ENCODE results near the gene TLR1. TPM values are rescaled to one million over a fixed set of nuclear protein-coding genes. Genes with fewer than 3 reads are reported as not detected.
"Not testable (repeated sequence)": the region's sequence is repeated elsewhere in the genome, so short reads cannot be mapped to it uniquely, and the experiment has no call there.

The TLR1 gene
- total RNA-seq, 2 experiments from 2014 or later: 14.9 to 17.2 TPM

- POLR2A ChIA-PET: no interaction called here
These were observed 24.8 kb downstream of the TLR1 start for GRCh38 chr4:38779790-38780189.

GRCh38 chr4:38777925-38778324, 26.7 kb downstream of the TLR1 start:
- H3K27ac Mint-ChIP-seq; DNase-seq; POLR2A ChIA-PET; H3K9me3 Mint-ChIP-seq; ATAC-seq (ENCODE audit: low read depth); H3K36me3 Mint-ChIP-seq; H3K4me1 Mint-ChIP-seq; H3K4me3 Mint-ChIP-seq; H3K27me3 Mint-ChIP-seq: not testable (repeated sequence)

More at GRCh38 chr4:38779790-38780189, 24.8 kb downstream of the TLR1 start:
- peaks cover 2% of the 10 kb centered on the region for H3K9me3 Mint-ChIP-seq
- no peak overlapping the region for H3K27ac Mint-ChIP-seq
- peaks cover 2% of the 10 kb centered on the region for H3K27me3 Mint-ChIP-seq
- no peak for ATAC-seq (ENCODE audit: low read depth)
- DNase-seq: no peak
- H3K4me1 Mint-ChIP-seq: peaks cover 2% of the 10 kb centered on the region
- no peak overlapping the region for H3K4me3 Mint-ChIP-seq
- H3K36me3 Mint-ChIP-seq: peaks cover 2% of the 10 kb centered on the region

GRCh38 chr4:38775326-38775725, 29.3 kb downstream of the TLR1 start:
- Mint-ChIP-seq H3K27me3 (peaks cover 7% of the 10 kb centered on the region), H3K36me3 (peaks cover 3% of the 10 kb centered on the region), H3K4me3 (no peak overlapping the region), H3K4me1 (no peaks in the 10 kb centered on the region), H3K27ac (no peak overlapping the region), H3K9me3 (peaks cover 3% of the 10 kb centered on the region)
- POLR2A ChIA-PET: no interaction called here
- ATAC-seq (ENCODE audit: low read depth) (no peak), DNase-seq (no peak)

DNA sequence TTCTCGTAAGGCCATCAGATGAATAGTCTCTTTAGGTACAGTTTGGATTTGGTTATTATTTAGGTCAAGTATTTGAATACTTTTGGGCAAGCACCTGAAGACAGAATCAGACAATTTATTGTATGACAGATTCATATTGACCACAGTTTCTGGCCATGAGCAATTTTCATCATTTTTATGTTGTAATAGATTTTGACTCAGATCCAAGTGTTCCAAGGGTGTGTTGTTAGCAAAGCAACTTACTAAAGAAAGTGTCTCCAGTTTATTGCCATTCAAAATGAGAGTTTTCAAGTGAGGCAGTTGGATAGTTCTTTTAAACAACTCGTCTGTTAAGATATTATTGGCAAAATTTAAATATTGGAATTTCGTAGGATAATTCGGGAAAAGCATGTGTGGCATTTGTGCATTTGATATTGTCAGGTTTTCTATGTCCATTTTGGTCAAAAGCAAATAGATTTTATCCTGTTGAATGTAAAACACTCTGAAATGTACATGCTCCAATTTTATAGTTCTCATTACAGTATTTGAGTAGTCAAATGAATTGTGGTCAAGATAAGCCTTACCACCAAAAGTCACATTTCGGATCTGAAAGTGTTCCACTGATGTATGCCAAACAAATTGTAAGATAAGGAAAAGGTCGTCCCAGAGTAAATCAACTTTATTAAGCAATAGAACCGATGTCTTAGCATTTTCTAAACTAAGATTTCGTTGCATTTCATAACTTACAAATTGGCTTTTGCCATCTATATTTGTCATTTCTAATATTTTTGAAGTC, 30.2 kb downstream of the TLR1 start:
- Mint-ChIP-seq H3K9me3 (peaks cover 3% of the 10 kb centered on the region), H3K36me3 (peaks cover 3% of the 10 kb centered on the region), H3K27ac (no peak overlapping the region), H3K4me1 (no peaks in the 10 kb centered on the region), H3K4me3 (no peak overlapping the region), H3K27me3 (peaks cover 7% of the 10 kb centered on the region)
- POLR2A ChIA-PET: no interaction called here
- DNase-seq (no peak), ATAC-seq (ENCODE audit: low read depth) (no peak)

GRCh38 chr4:38770281-38770680, 34.3 kb downstream of the TLR1 start:
- H3K27ac Mint-ChIP-seq; H3K4me3 Mint-ChIP-seq; DNase-seq; H3K36me3 Mint-ChIP-seq; POLR2A ChIA-PET; ATAC-seq (ENCODE audit: low read depth); H3K4me1 Mint-ChIP-seq; H3K9me3 Mint-ChIP-seq: not testable (repeated sequence)
- H3K27me3 Mint-ChIP-seq: peaks cover 13% of the 10 kb centered on the region

- Mint-ChIP-seq H3K4me3 (no peak overlapping the region), H3K27me3 (peaks cover 13% of the 10 kb centered on the region), H3K9me3 (peaks cover 4% of the 10 kb centered on the region), H3K27ac (no peak overlapping the region), H3K4me1 (no peaks in the 10 kb centered on the region), H3K36me3 (peaks cover 2% of the 10 kb centered on the region)
- POLR2A ChIA-PET: no interaction called here
- no peak for ATAC-seq (ENCODE audit: low read depth)
- no peak for DNase-seq
These were observed 34.7 kb downstream of the TLR1 start for GRCh38 chr4:38769857-38770256.

DNA sequence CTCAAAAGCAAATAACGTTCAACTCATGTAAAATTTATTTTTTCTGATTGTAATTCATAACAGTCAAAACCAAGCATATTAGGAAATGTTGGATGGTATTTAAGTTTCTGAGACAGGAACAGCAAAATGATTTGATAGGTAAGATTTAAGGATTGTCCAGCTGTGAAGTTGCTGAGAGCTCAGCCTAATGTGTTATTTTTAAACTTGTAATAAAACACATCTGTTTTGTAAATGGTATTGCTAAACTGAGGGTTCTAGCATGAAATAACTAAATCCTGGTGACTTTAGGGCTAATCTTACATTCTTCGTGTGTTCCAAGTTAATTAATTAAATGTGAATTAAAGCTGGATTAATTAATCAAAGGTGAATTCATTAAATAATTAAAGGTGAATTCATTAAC, 35.1 kb downstream of the TLR1 start:
- DNase-seq: no peak
- H3K4me1 Mint-ChIP-seq: no peaks in the 10 kb centered on the region
- POLR2A ChIA-PET: no interaction called here
- peaks cover 11% of the 10 kb centered on the region for H3K27me3 Mint-ChIP-seq
- peaks cover 3% of the 10 kb centered on the region for H3K9me3 Mint-ChIP-seq
- H3K36me3 Mint-ChIP-seq: peaks cover 2% of the 10 kb centered on the region
- no peak overlapping the region for H3K4me3 Mint-ChIP-seq
- ATAC-seq (ENCODE audit: low read depth): no peak
- H3K27ac Mint-ChIP-seq: no peak overlapping the region

DNA sequence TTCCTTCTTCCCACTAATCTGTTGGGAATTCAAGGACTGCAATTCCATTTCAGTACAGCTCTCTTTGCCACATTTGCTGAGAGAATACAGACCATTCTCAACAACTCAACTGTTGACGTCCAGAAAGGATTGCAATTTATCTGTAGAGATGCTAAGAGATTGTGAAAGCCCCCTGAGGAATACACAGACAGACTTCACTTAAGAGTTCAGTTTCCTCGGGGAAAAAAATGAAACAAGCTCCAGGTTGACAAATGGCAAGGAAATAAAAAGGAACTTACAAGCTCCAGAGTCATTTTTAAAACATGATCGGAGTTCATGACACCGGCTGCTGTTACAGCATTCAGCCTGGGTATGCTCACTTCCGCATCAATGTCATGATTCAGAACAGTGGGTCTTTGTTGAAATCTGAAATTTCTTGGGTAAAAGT, 35.6 kb downstream of the TLR1 start:
- POLR2A ChIA-PET: no interaction called here
- Mint-ChIP-seq H3K9me3 (peaks cover 3% of the 10 kb centered on the region), H3K27me3 (peaks cover 7% of the 10 kb centered on the region), H3K4me1 (peaks cover 2% of the 10 kb centered on the region), H3K27ac (no peak overlapping the region), H3K4me3 (no peak overlapping the region), H3K36me3 (peaks cover 3% of the 10 kb centered on the region)
- DNase-seq (no peak), ATAC-seq (ENCODE audit: low read depth) (no peak)

- H3K4me1 Mint-ChIP-seq; H3K9me3 Mint-ChIP-seq; ATAC-seq (ENCODE audit: low read depth); H3K27me3 Mint-ChIP-seq; DNase-seq; H3K4me3 Mint-ChIP-seq; H3K36me3 Mint-ChIP-seq; H3K27ac Mint-ChIP-seq; POLR2A ChIA-PET: not testable (repeated sequence)
These were observed 37.7 kb downstream of the TLR1 start for GRCh38 chr4:38766940-38767339.

GRCh38 chr4:38765382-38765781, 39.2 kb downstream of the TLR1 start:
- Mint-ChIP-seq H3K4me1 (peaks cover 19% of the 10 kb centered on the region), H3K27ac (peak overlapping the region; percentile 9), H3K9me3 (peaks cover 3% of the 10 kb centered on the region), H3K27me3 (peaks cover 6% of the 10 kb centered on the region), H3K4me3 (no peak overlapping the region), H3K36me3 (peaks cover 3% of the 10 kb centered on the region)
- no peak for DNase-seq
- no peak for ATAC-seq (ENCODE audit: low read depth)
- POLR2A ChIA-PET: interaction anchor here (0.6 to 0.9 kb wide), 2 partner anchors 17 to 94 kb away, joined by 3 to 7 read pairs; partner anchors contain the start of gene TLR10

DNA sequence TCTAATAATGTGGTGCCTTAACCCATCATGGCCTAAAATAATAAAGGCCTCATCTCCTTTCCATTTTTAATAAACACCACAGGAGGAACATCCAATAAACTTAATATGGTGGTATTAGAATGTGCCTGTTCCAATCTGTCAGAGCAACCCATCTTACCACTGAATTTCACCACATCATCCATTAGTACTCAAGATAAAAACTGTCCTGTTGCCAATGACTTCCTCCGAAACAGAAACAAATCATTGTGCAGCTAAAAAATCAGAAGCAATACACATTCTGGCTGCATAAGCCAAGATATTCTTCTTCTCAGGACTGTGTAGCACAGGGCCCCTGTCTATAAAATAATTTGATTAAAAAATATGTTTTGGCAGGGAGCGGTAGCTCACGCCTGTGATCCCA, 40.3 kb downstream of the TLR1 start:
- Mint-ChIP-seq H3K4me1 (peaks cover 20% of the 10 kb centered on the region), H3K27me3 (peaks cover 6% of the 10 kb centered on the region), H3K27ac (no peak overlapping the region), H3K9me3 (peaks cover 3% of the 10 kb centered on the region), H3K36me3 (peaks cover 3% of the 10 kb centered on the region), H3K4me3 (no peak overlapping the region)
- DNase-seq (no peak), ATAC-seq (ENCODE audit: low read depth) (no peak)
- POLR2A ChIA-PET: no interaction called here

DNA sequence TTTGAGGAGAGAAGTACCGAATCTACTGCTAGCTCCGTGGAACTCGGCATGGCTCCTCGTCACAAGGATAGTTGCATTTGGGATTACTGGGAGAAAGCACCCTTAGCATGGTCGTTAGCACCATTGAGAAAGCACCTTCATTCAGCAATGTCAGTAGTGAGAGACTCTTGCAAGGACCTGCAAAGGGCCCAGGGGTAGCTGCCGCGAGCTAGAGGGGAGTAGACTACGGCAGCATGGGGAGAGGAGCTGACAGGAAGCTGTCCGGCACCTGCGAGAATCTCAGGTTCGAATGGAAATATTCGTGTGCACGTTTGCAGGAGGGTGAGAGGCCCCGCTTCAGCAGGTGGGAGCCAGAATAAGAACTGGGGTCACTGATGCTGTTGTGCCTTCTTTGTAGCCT, 42.0 kb downstream of the TLR1 start:
- peak overlapping the region; percentile 78 for H3K27ac Mint-ChIP-seq
- H3K4me1 Mint-ChIP-seq: peaks cover 20% of the 10 kb centered on the region
- no peak for ATAC-seq (ENCODE audit: low read depth)
- H3K9me3 Mint-ChIP-seq: peaks cover 2% of the 10 kb centered on the region
- POLR2A ChIA-PET: interaction anchor here (1.0 kb wide), 1 partner anchor 20 kb away, joined by 3 read pairs; the partner anchor contains the start of gene TLR10
- no peaks in the 10 kb centered on the region for H3K27me3 Mint-ChIP-seq
- no peak for DNase-seq
- peak overlapping the region; percentile 77 for H3K4me3 Mint-ChIP-seq
- peaks cover 3% of the 10 kb centered on the region for H3K36me3 Mint-ChIP-seq

- H3K9me3 Mint-ChIP-seq: no peaks in the 10 kb centered on the region
- POLR2A ChIA-PET: interaction anchor here (0.7 to 1.8 kb wide), 4 partner anchors 14 to 96 kb away, joined by 3 to 6 read pairs (median 5); partner anchors contain the start of gene TLR10
- H3K27ac Mint-ChIP-seq: no peak overlapping the region
- DNase-seq (no peak), ATAC-seq (ENCODE audit: low read depth) (no peak)
- H3K27me3 Mint-ChIP-seq: no peaks in the 10 kb centered on the region
- H3K4me1 Mint-ChIP-seq: peaks cover 20% of the 10 kb centered on the region
- H3K36me3 Mint-ChIP-seq: peaks cover 3% of the 10 kb centered on the region
- no peak overlapping the region for H3K4me3 Mint-ChIP-seq
These were observed 44.8 kb downstream of the TLR1 start for GRCh38 chr4:38759790-38760122.

GRCh38 chr4:38759113-38759789, 45.3 kb downstream of the TLR1 start:
- H3K9me3 Mint-ChIP-seq: no peaks in the 10 kb centered on the region
- H3K4me3 Mint-ChIP-seq: no peak overlapping the region
- DNase-seq (peak; percentile 59), ATAC-seq (ENCODE audit: low read depth) (peak; percentile 75)
- H3K27ac Mint-ChIP-seq: no peak overlapping the region
- peaks cover 20% of the 10 kb centered on the region for H3K4me1 Mint-ChIP-seq
- H3K27me3 Mint-ChIP-seq: no peaks in the 10 kb centered on the region
- peaks cover 3% of the 10 kb centered on the region for H3K36me3 Mint-ChIP-seq
- POLR2A ChIA-PET: interaction anchor here (1.2 to 1.8 kb wide), 2 partner anchors 23 to 45 kb away, joined by 4 to 6 read pairs; partner anchors contain the start of gene TLR10
